H1 (cell line): ENCODE data around the gene ACTL8. TPM values are rescaled to one million over a fixed set of nuclear protein-coding genes. Genes with fewer than 3 reads are reported as not detected.

ENCODE experiments used
- TBP ChIP-seq: IDR thresholded peaks from 2 replicates; pipeline ENCODE4 v1.6.1; 2011; ENCODE audit warnings: low read depth, low read length, improper control_type of control experiment
- polyA plus RNA-seq, 7 experiments: library from polyadenylated mRNA; depleted of rRNA in 3 of 7; stranded (reverse) in 5 of 7; unstranded in 2 of 7; fragments of >200 nt in 5 of 7; fragments of 200-250 nt in 2 of 7; gene quantifications; 1 replicate in 5 of 7; 2 replicates in 1 of 7; 4 replicates in 1 of 7; pipeline versions ENCODE4 v1.2.1 to v1.2.3, GENCODE V29; 2011 to 2013; ENCODE audit warnings: missing spikeins in 2 of 7, mixed read lengths in 2 of 7
- total RNA-seq: library from RNA; stranded (reverse); fragmentation: NEBNext Ultra II Directional; extraction: Animal tissue kit (Norgen Biotek cat#: 25700); gene quantifications from 2 replicates; pipeline ENCODE4 v1.2.1, GENCODE V29; 2021

ACTL8 gene
- total and polyA plus RNA-seq, 2 of the 8 experiments (the other 6 are each of a cell fraction or from before 2014, with no cell fraction given) = 0.33 to 0.47 TPM

DNA sequence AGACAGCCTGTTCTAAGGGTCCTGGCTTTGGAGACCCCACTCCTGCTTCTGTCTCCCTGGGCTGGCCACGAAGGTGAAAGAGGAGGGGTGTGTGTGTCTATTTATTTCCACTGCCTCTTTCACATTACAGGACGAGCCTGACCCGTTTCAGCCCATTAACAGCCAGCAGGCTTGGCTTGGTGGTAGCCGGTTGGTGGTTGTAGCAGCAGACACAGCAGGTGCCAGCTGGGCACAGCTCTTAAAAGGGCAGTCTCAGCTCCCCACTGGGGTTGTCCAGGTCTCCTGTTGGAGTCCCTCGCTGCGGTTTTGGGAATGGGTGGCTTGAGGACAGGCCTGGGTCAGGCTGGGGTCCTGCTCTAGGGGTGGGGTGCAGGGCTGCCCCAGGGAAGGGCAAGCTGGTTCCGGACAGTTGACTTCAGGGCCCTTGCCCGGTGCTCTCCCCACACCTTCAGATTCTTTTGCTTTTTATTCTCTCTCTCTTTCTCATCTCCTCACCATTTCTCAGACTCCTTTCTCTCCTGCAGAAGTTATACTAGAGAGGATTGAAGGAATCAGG lies 84.6 kb downstream of the ACTL8 start (continued):
- no peak for TF ChIP-seq TBP
